22Rv1 (cell line): ENCODE results near the gene TMSB4X.
"Not testable (repeated sequence)": the region's sequence is repeated elsewhere in the genome, so short reads cannot be mapped to it uniquely, and the experiment has no call there.

Source experiments
- H3K27ac ChIP-seq: fragments of 450-650 bp; 2 replicates; pipeline ENCODE4 v1.5.1; 2017
- ZFX ChIP-seq: fragments of 450-650 bp; IDR thresholded peaks from 2 replicates; pipeline ENCODE4 v1.6.1; 2017; ENCODE audit warnings: antibody characterized with exemption, borderline replicate concordance
- TF ChIP-seq, protein P1 (sequence below): fragments of 450-650 bp; IDR thresholded peaks from 2 replicates; pipeline ENCODE4 v1.5.1; 2017; ENCODE audit warnings: mild to moderate bottlenecking

Gene TMSB4X

DNA sequence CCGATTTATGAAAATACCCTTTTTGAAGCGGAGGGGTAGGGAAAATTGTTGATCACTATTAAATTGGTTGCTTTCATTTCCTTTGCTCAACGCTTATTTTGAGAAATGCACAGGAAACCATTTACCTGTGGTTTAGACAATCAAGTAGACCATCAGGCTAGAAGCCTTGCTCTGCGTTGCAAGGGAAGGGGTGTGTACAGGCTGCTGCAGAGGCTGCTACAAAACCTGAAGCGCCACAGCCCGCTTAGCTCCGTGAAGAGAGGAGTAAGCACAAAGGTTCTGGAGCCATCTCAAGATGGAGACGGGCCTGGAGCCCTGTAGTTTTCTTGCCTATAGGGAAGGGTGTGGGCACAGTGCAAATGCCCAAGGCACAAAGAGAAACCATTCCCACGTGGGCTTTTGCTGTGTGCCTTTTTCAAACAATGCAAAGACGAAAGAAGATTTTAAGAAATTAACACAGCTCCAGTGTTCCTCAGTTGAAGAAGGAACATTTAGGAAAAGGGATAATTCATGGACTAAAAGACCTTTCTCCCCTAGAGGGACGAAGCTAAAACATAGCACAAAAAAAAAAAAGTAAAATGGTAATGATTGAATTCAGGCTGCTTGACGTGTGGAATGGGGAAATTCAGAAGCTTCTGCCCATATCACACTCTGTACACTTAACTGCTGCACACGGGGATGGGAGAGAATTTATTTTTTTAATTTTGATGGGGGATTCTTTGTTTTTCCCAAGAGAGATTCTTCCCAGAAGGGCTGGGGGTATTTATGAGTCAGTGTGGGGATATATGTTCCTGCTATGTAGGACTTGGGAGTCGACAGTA, 3.5 kb downstream of the TMSB4X start:
- no peak overlapping the region for H3K27ac ChIP-seq
- TF ChIP-seq, protein P1, sequence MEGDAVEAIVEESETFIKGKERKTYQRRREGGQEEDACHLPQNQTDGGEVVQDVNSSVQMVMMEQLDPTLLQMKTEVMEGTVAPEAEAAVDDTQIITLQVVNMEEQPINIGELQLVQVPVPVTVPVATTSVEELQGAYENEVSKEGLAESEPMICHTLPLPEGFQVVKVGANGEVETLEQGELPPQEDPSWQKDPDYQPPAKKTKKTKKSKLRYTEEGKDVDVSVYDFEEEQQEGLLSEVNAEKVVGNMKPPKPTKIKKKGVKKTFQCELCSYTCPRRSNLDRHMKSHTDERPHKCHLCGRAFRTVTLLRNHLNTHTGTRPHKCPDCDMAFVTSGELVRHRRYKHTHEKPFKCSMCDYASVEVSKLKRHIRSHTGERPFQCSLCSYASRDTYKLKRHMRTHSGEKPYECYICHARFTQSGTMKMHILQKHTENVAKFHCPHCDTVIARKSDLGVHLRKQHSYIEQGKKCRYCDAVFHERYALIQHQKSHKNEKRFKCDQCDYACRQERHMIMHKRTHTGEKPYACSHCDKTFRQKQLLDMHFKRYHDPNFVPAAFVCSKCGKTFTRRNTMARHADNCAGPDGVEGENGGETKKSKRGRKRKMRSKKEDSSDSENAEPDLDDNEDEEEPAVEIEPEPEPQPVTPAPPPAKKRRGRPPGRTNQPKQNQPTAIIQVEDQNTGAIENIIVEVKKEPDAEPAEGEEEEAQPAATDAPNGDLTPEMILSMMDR, result no peak
- no peak for TF ChIP-seq ZFX

DNA sequence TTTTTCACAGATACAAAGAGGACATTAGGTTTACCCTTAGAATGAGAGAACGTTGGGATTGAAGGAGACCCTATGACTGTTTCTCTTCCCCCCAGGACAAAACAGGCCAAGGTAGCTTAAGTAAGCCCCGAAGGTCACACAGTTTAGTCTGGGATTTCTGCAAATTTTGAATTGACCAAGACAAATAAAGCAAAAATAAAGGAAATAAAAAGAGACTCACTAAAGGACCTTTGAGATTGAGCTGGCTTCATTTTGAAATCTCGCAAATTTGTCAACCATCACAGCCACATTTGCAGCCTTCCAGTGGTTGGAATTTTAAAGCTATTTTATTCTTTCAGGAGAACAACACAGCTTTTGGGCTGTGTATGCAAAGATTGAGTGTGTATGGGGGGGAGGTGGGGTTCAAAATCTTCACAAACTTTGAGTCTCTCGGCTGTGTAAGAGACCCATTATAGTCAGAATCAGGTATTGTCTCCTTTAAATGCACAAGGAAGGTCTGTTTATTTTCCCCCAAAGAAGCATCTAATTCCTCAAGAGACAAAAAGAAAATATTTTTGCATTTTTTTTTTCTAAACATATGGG, 4.2 kb downstream of the TMSB4X start:
- no peak overlapping the region for H3K27ac ChIP-seq
- TF ChIP-seq ZFX, result no peak
- TF ChIP-seq, protein P1, result no peak

DNA sequence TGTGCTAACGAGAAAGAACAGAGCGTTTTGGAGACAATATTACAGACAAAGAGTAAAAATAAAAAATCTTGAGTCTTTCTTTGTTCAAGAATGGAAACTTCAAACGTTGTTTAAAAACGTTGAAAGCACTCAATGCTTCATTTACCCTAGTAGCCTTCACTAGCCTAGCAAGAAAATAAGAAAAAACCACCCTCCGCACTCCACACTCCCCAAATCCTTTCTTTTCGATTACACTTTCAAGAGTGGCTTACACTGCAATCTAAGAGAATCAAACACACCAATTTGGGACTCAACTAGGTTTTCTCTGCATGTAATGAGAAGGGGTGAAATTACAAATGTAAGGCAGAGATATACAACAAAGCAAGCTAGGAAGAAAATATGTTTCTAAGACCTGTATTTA, 4.7 kb downstream of the TMSB4X start:
- H3K27ac ChIP-seq, result no peak overlapping the region
- no peak for TF ChIP-seq ZFX
- TF ChIP-seq, protein P1, result no peak

DNA sequence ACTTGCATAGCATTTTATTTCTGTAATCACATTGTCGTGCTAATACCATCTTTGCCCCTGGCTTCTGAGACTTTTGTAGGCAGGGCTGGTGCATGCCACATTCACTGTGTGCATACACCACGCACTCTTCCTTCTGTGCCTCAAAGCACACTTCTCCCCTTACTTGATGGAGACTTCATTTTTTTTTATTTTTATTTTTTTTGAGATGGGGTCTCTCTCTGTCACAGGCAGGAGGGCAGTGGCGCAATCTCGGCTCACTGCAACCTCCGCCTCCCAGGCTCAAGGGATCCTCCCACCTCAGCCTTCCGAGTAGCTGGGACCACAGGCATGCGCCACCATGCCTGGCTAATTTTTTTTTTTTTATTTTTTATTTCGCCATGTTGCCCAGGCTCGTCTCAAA, 5.1 kb downstream of the TMSB4X start:
- H3K27ac ChIP-seq, result not testable (repeated sequence)

DNA sequence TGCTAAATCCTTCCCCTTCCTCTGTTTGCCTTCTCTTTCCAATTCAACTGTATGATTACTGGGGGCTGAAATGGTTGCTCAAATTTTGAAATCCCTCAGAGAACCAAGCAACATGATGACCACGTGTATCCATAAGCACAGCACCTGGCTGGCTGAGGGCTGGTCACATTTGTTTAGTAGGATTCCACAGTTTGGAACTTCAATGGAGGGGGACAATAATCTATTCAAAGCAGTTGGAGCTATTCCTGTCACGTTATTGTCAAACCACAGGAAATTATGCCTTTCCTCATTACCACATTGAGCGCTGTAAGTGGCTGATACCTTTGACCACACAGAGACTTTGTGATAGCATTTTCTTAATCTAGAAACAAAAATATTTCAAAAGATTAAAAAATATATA, 7.0 kb downstream of the TMSB4X start:
- no peak for TF ChIP-seq ZFX
- TF ChIP-seq, protein P1, result no peak
- H3K27ac ChIP-seq, result no peak overlapping the region

DNA sequence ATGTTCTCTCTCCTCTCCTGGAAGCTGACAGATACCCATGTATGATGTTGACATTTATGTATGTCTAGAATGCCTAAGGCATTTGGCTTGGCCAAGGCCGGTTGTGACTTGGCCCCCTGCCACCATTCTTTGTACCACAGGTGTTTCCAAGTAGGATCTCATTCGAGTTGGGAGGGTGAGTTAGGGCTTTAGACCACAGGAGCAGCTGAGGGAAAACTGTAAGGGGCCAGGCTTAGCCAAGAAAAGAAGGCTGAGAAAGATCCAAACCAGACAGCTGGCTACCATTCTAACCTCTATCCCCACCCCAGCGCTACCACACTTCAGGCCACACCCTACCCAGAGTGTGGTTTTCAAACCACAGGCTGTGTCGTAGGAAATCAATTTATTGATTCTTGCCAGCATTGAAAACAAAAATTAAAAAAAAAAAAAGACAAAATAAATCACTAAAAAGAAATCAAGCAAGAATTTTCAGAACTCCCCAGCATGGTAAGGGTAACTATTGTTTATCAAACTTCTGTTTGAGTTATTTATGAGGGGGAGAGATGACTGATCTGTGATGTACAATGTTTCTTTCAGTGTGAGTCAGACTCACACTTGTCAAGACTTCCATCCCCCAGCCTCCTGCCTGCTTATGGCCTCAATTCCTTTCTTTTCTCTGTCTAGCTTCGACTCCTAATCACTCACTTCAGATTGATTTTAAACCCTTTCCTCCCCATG, 9.9 kb downstream of the TMSB4X start:
- no peak for TF ChIP-seq ZFX
- TF ChIP-seq, protein P1, result no peak

DNA sequence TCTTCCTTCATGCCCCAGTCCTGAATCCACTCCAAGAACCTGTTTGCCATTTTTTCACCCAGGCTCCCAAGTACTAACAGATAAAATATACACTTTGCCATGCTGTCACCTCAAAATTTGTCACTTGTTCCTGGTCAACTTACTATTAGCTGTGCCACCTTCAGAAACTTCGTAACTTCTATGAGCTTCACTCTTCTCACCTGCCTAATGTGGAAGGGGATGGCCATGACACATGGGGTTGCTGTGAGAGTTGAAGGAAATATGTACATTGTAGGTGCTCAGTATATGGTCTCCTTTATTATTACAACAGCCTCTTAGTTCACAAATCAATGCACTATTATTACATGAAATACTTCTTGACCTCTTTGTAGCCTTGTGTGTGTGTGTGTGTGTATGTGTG, 10.4 kb downstream of the TMSB4X start:
- TF ChIP-seq, protein P1, result no peak
- no peak for TF ChIP-seq ZFX
- no peak overlapping the region for H3K27ac ChIP-seq

More for the DNA sequence above, 9.9 kb downstream of the TMSB4X start:
- peak overlapping the region; percentile 38 for H3K27ac ChIP-seq
